H1 (cell line): ENCODE measurements around the gene PRKCH. TPM values are rescaled to one million over a fixed set of nuclear protein-coding genes. Genes with fewer than 3 reads are reported as not detected.

ENCODE experiments used
- CTCF ChIA-PET: fragments of 300-600 bp; sonication (Branson Sonifier 250); formaldehyde crosslinking; loops from one replicate; lab custom pipeline; 2021; ENCODE audit not compliant: partially characterized antibody; lab: Charles Lee
- POLR2A ChIA-PET: fragments of 300-600 bp; sonication (Branson Sonifier 250); formaldehyde crosslinking; loops from one replicate; lab custom pipeline; 2021; ENCODE audit warnings: inconsistent platforms; ENCODE audit not compliant: partially characterized antibody; lab: Charles Lee
- DNase-seq, 2 experiments: peaks; one replicate each; pipeline versions ENCODE4 v3.0.0 to v3.0.0-alpha.2; 2010 to 2022; ENCODE audit warnings: low spot score in 2 of 2, low read depth in 1 of 2, mixed read lengths in 1 of 2
- FAIRE-seq: peaks from 2 replicates; lab custom pipeline; 2011; peaks lifted over from hg19 to GRCh38; lab: Jason Lieb, UNC
- H2AFZ ChIP-seq: 2 replicates; pipeline ENCODE4 v1.8.1; 2012; ENCODE audit warnings: low read length, inconsistent platforms
- H2AK5ac ChIP-seq: 2 replicates; pipeline ENCODE4 v1.6.1; 2013; ENCODE audit warnings: low read depth, low read length
- H2BK120ac ChIP-seq: replicated peaks from 2 replicates; pipeline ENCODE3; 2013; ENCODE audit warnings: low read depth, low read length, inconsistent platforms
- H2BK12ac ChIP-seq: 2 replicates; pipeline ENCODE4 v1.6.1; 2013; ENCODE audit warnings: low read depth, low read length
- H2BK15ac ChIP-seq: 2 replicates; pipeline ENCODE4 v1.6.1; 2013; ENCODE audit warnings: low read length
- H2BK20ac ChIP-seq: 2 replicates; pipeline ENCODE4 v1.6.1; 2013; ENCODE audit warnings: low read length
- H2BK5ac ChIP-seq: 2 replicates; pipeline ENCODE4 v1.6.1; 2013; ENCODE audit warnings: low read depth, low read length
- H3K14ac ChIP-seq: 2 replicates; pipeline ENCODE4 v1.6.1; 2013; ENCODE audit warnings: inconsistent platforms; ENCODE audit not compliant: insufficient read length
- H3K18ac ChIP-seq: 2 replicates; pipeline ENCODE4 v1.6.1; 2013; ENCODE audit warnings: low read length; ENCODE audit errors: extremely low read depth
- H3K23ac ChIP-seq: 2 replicates; pipeline ENCODE4 v1.6.1; 2013; ENCODE audit warnings: inconsistent platforms; ENCODE audit not compliant: insufficient read length
- H3K23me2 ChIP-seq: 2 replicates; pipeline ENCODE4 v1.6.1; 2013; ENCODE audit warnings: low read depth, low read length
- H3K27ac ChIP-seq: 2 replicates; pipeline ENCODE4 v1.6.1; 2011; ENCODE audit warnings: low read depth, low read length, inconsistent platforms
- H3K27me3 ChIP-seq, 4 experiments: replicated peaks in 1 of 4; 1 replicate in 1 of 4; 2 replicates in 3 of 4; pipeline versions ENCODE4 v1.6.1 to v1.8.1; 2011 to 2013; ENCODE audit warnings: low read length in 3 of 4, mild to moderate bottlenecking in 3 of 4, inconsistent platforms in 2 of 4, mixed read lengths in 2 of 4, moderate library complexity in 1 of 4; ENCODE audit not compliant: control insufficient read depth in 3 of 4, insufficient read depth in 3 of 4; ENCODE audit errors: extremely low read depth in 1 of 4
- H3K36me3 ChIP-seq, 4 experiments: 2 replicates each; pipeline versions ENCODE4 v1.6.1 to v1.8.1; 2011 to 2013; ENCODE audit warnings: mild to moderate bottlenecking in 4 of 4, low read length in 3 of 4, moderate library complexity in 2 of 4, control low read depth in 1 of 4, inconsistent platforms in 1 of 4; ENCODE audit not compliant: insufficient read depth in 4 of 4, control insufficient read depth in 2 of 4
- H3K4ac ChIP-seq: replicated peaks from 2 replicates; pipeline ENCODE3; 2013; ENCODE audit warnings: low read length, low read depth, mixed read lengths, inconsistent platforms; ENCODE audit not compliant: insufficient read length
- H3K4me1 ChIP-seq, 4 experiments: replicated peaks in 1 of 4; 1 replicate in 1 of 4; 2 replicates in 3 of 4; pipeline versions ENCODE4 v1.6.1 to v1.8.1; 2011 to 2013; ENCODE audit warnings: low read length in 3 of 4, inconsistent platforms in 2 of 4, mixed read lengths in 1 of 4; ENCODE audit not compliant: insufficient read depth in 4 of 4, control insufficient read depth in 3 of 4
- H3K4me2 ChIP-seq, 2 experiments: 2 replicates each; pipeline versions ENCODE4 v1.6.1 to v1.8.1; 2011 to 2013; ENCODE audit warnings: low read depth in 2 of 2, low read length in 2 of 2, control low read depth in 1 of 2, inconsistent platforms in 1 of 2, mild to moderate bottlenecking in 1 of 2; ENCODE audit not compliant: insufficient read depth in 1 of 2
- H3K4me3 ChIP-seq, 4 experiments: fragments of 200-600, 300-600 bp in 1 of 4; sonication (generic), shearing (Covaris generic), sonication (Bioruptor Twin) in 1 of 4; 2 replicates each; pipeline versions ENCODE4 v1.5.1 to v1.8.1; 2011 to 2016; ENCODE audit warnings: low read length in 4 of 4, low read depth in 3 of 4, control low read depth in 2 of 4, inconsistent platforms in 2 of 4, mild to moderate bottlenecking in 2 of 4, mixed read lengths in 1 of 4, moderate library complexity in 1 of 4; ENCODE audit not compliant: insufficient read depth in 2 of 4; ENCODE audit errors: extremely low read depth in 1 of 4
- H3K56ac ChIP-seq: replicated peaks from 2 replicates; pipeline ENCODE3; 2013; ENCODE audit warnings: low read depth, mild to moderate bottlenecking, mixed read lengths, low read length, inconsistent platforms; ENCODE audit not compliant: insufficient read length
- H3K79me1 ChIP-seq: 2 replicates; pipeline ENCODE4 v1.6.1; 2013; ENCODE audit warnings: low read depth, low read length, control low read depth
- H3K79me2 ChIP-seq, 2 experiments: 2 replicates each; pipeline versions ENCODE4 v1.6.1 to v1.8.1; 2012 to 2013; ENCODE audit warnings: low read length in 2 of 2, mild to moderate bottlenecking in 2 of 2, inconsistent platforms in 1 of 2; ENCODE audit not compliant: insufficient read depth in 2 of 2, control insufficient read depth in 1 of 2
- H3K9ac ChIP-seq, 4 experiments: replicated peaks in 1 of 4; 1 replicate in 1 of 4; 2 replicates in 3 of 4; pipeline versions ENCODE4 v1.6.1 to v1.8.1; 2011 to 2013; ENCODE audit warnings: low read depth in 3 of 4, low read length in 3 of 4, control low read depth in 2 of 4, mild to moderate bottlenecking in 2 of 4, moderate library complexity in 2 of 4, inconsistent platforms in 1 of 4; ENCODE audit errors: extremely low read depth in 1 of 4
- H3K9me3 ChIP-seq, 2 experiments: 2 replicates each; pipeline versions ENCODE4 v1.6.1 to v1.8.1; 2012 to 2013; ENCODE audit warnings: mild to moderate bottlenecking in 2 of 2, moderate library complexity in 2 of 2, control low read depth in 1 of 2, inconsistent platforms in 1 of 2, low read depth in 1 of 2, low read length in 1 of 2, mixed read lengths in 1 of 2; ENCODE audit not compliant: insufficient read depth in 2 of 2
- H4K20me1 ChIP-seq, 2 experiments: replicated peaks in 1 of 2; 2 replicates each; pipeline versions ENCODE3 to v1.8.1; 2011 to 2013; ENCODE audit warnings: inconsistent platforms in 2 of 2, low read length in 2 of 2, mild to moderate bottlenecking in 1 of 2; ENCODE audit not compliant: insufficient read depth in 2 of 2, control insufficient read depth in 1 of 2
- H4K5ac ChIP-seq: 2 replicates; pipeline ENCODE4 v1.6.1; 2013; ENCODE audit warnings: low read length, low read depth, mixed read lengths, inconsistent platforms; ENCODE audit not compliant: insufficient read length
- H4K8ac ChIP-seq: 2 replicates; pipeline ENCODE4 v1.8.0; 2013; ENCODE audit warnings: mild to moderate bottlenecking, moderate library complexity, low read length, inconsistent platforms; ENCODE audit not compliant: insufficient read depth; ENCODE audit errors: extremely low read depth
- H4K91ac ChIP-seq: replicated peaks from 2 replicates; pipeline ENCODE3; 2013; ENCODE audit warnings: low read length, mixed read lengths, inconsistent platforms; ENCODE audit not compliant: insufficient read length
- BRCA1 ChIP-seq: IDR thresholded peaks from 2 replicates; pipeline ENCODE4 v1.6.1; 2012; ENCODE audit warnings: low read depth, low read length, improper control_type of control experiment
- CBX8 ChIP-seq: fragments of 300-800, 300-1000 bp; sonication (generic); IDR thresholded peaks from 2 replicates; pipeline ENCODE4 v1.7.1; 2016; ENCODE audit warnings: low read depth, low read length, borderline replicate concordance
- CREB1 ChIP-seq: IDR thresholded peaks from 2 replicates; pipeline ENCODE4 v1.6.1; 2012; ENCODE audit warnings: inconsistent platforms
- FOSL1 ChIP-seq: IDR thresholded peaks from 2 replicates; pipeline ENCODE4 v1.6.1; 2011; ENCODE audit warnings: mild to moderate bottlenecking, low read depth, low read length, moderate library complexity; ENCODE audit not compliant: insufficient read depth
- JUND ChIP-seq: IDR thresholded peaks from 2 replicates; pipeline ENCODE4 v1.6.1; 2011; ENCODE audit warnings: mild to moderate bottlenecking, improper control_type of control experiment, low read length
- RAD21 ChIP-seq, 2 experiments: IDR thresholded peaks in 1 of 2; conservative IDR thresholded peaks in 1 of 2; 2 replicates each; pipeline ENCODE4 v1.6.1; 2011; ENCODE audit warnings: low read depth in 2 of 2, low read length in 2 of 2, improper control_type of control experiment in 1 of 2, inconsistent platforms in 1 of 2, mild to moderate bottlenecking in 1 of 2, moderate library complexity in 1 of 2
- RBBP5 ChIP-seq: IDR thresholded peaks from 2 replicates; pipeline ENCODE4 v1.7.1; 2012; ENCODE audit warnings: low read depth, mild to moderate bottlenecking, inconsistent platforms, low read length, moderate library complexity, borderline replicate concordance
- SIN3A ChIP-seq, 2 experiments: IDR thresholded peaks in 1 of 2; conservative IDR thresholded peaks in 1 of 2; 2 replicates each; pipeline ENCODE4 v1.6.1; 2011 to 2012; ENCODE audit warnings: low read length in 2 of 2, improper control_type of control experiment in 1 of 2, low read depth in 1 of 2, mild to moderate bottlenecking in 1 of 2
- TBP ChIP-seq: IDR thresholded peaks from 2 replicates; pipeline ENCODE4 v1.6.1; 2011; ENCODE audit warnings: low read depth, low read length, improper control_type of control experiment
- YY1 ChIP-seq: IDR thresholded peaks from 2 replicates; pipeline ENCODE4 v1.6.1; 2011; ENCODE audit warnings: low read depth, mild to moderate bottlenecking, low read length
- WGBS, 2 experiments: shearing (Covaris generic) in 1 of 2; methylation state at CpG; one replicate each; pipeline versions ENCODE4 v1.1.6 to v1.1.7; 2013 to 2015; ENCODE audit warnings: low lambda C conversion rate in 2 of 2, mixed read lengths in 2 of 2, inconsistent platforms in 1 of 2, low coverage in 1 of 2, missing lambda C conversion rate in 1 of 2; ENCODE audit not compliant: insufficient replicate concordance in 2 of 2, insufficient coverage in 1 of 2, insufficient read length in 1 of 2; ENCODE audit errors: extremely low coverage in 1 of 2, missing lambda C conversion rate in 1 of 2; 5-methylcytosine and 5-hydroxymethylcytosine counted together
- polyA plus RNA-seq, 7 experiments: library from polyadenylated mRNA; depleted of rRNA in 3 of 7; stranded (reverse) in 5 of 7; unstranded in 2 of 7; fragments of >200 nt in 5 of 7; fragments of 200-250 nt in 2 of 7; gene quantifications; 1 replicate in 5 of 7; 2 replicates in 1 of 7; 4 replicates in 1 of 7; pipeline versions ENCODE4 v1.2.1 to v1.2.3, GENCODE V29; 2011 to 2013; ENCODE audit warnings: missing spikeins in 2 of 7, mixed read lengths in 2 of 7
- total RNA-seq: library from RNA; stranded (reverse); fragmentation: NEBNext Ultra II Directional; extraction: Animal tissue kit (Norgen Biotek cat#: 25700); gene quantifications from 2 replicates; pipeline ENCODE4 v1.2.1, GENCODE V29; 2021
- TF ChIP-seq, protein P1 (sequence below): IDR thresholded peaks from 2 replicates; pipeline ENCODE4 v1.6.1; 2012; ENCODE audit warnings: low read length, inconsistent platforms

The PRKCH gene
- total and polyA plus RNA-seq, 2 of the 8 experiments (the other 6 are each of a cell fraction or from before 2014, with no cell fraction given), result 6.4 to 7.0 TPM

DNA sequence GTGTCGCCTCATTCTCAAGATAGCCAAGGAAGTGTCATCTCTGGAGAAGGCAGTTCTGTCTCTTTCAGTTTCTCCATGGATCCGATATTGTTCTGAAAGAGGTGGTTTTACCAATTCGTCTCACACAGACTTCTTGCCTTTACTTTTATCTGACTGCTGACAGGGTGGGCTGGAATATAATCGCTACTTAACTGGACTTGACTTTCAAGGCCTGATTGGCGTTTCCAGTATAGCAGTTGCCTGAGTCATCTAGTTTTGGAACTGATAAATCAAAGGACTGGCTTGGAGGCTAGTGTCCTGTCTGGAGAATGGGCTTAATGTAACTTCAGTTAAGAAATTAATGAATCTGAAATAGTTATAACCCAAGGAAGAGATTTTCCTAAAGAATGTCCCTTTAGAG, 21.6 kb downstream of the PRKCH start:
- no peak overlapping the region for H4K8ac ChIP-seq
- no peak overlapping the region for H2BK5ac ChIP-seq
- no peaks in the 10 kb centered on the region; a peak in 1 of 7 replicates for H3K4me1 ChIP-seq
- no peak overlapping the region for H3K4ac ChIP-seq
- H3K4me3 ChIP-seq, result no peak overlapping the region
- H3K9ac ChIP-seq, result no peak overlapping the region
- no peak overlapping the region for H2AFZ ChIP-seq
- H4K20me1 ChIP-seq, result no peaks in the 10 kb centered on the region
- H4K5ac ChIP-seq, result no peak overlapping the region
- H2AK5ac ChIP-seq, result no peak overlapping the region
- CTCF ChIA-PET, result no interaction called here
- H3K4me2 ChIP-seq, result no peak overlapping the region
- no peak overlapping the region for H4K91ac ChIP-seq
- no peak for DNase-seq
- TF ChIP-seq CBX8 (no peak), CREB1 (no peak), YY1 (no peak), BRCA1 (no peak), FOSL1 (no peak), RBBP5 (no peak), SIN3A (conservative IDR thresholded peaks at IDR 0.05 in 1 of 2, IDR thresholded peaks at IDR 0.05 in 1 of 2; ENCODE audit: low read depth in 1 of 2, low read length in 2 of 2) (no peak), TBP (no peak), RAD21 (IDR thresholded peaks at IDR 0.05 in 1 of 2, conservative IDR thresholded peaks at IDR 0.05 in 1 of 2; ENCODE audit: low read depth in 2 of 2, low read length in 2 of 2) (no peak), JUND (no peak)
- TF ChIP-seq, protein P1, sequence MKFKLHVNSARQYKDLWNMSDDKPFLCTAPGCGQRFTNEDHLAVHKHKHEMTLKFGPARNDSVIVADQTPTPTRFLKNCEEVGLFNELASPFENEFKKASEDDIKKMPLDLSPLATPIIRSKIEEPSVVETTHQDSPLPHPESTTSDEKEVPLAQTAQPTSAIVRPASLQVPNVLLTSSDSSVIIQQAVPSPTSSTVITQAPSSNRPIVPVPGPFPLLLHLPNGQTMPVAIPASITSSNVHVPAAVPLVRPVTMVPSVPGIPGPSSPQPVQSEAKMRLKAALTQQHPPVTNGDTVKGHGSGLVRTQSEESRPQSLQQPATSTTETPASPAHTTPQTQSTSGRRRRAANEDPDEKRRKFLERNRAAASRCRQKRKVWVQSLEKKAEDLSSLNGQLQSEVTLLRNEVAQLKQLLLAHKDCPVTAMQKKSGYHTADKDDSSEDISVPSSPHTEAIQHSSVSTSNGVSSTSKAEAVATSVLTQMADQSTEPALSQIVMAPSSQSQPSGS, result no peak
- H3K27ac ChIP-seq, result no peak overlapping the region
- H3K79me2 ChIP-seq, result no peaks in the 10 kb centered on the region
- H3K9me3 ChIP-seq, result no peaks in the 10 kb centered on the region
- no peak for FAIRE-seq
- H3K14ac ChIP-seq, result no peak overlapping the region
- no peak overlapping the region for H2BK15ac ChIP-seq
- H3K23ac ChIP-seq, result no peak overlapping the region
- H2BK20ac ChIP-seq, result no peak overlapping the region
- no peaks in the 10 kb centered on the region for H3K79me1 ChIP-seq
- no peak overlapping the region for H3K56ac ChIP-seq
- POLR2A ChIA-PET, result no interaction called here
- no peak overlapping the region for H2BK12ac ChIP-seq
- WGBS, 2 experiments, result 86% methylated on average over 5 of the region's 5 CpGs; no CpG with 5 or more reads in 1 of the 2 experiments
- H2BK120ac ChIP-seq, result no peak overlapping the region
- H3K23me2 ChIP-seq, result no peaks in the 10 kb centered on the region
- H3K18ac ChIP-seq, result no peak overlapping the region
- H3K36me3 ChIP-seq, result no peaks in the 10 kb centered on the region
- H3K27me3 ChIP-seq, result no peaks in the 10 kb centered on the region
